NCI-H226 (cell line): ENCODE measurements around the gene CXCL1.
A peak's percentile ranks its signal among the peaks of the same experiment; 100 is the strongest.

Source experiments
- DNase-seq: peaks from one replicate; pipeline ENCODE4 v3.0.0-alpha.2; 2015

Gene CXCL1

DNA sequence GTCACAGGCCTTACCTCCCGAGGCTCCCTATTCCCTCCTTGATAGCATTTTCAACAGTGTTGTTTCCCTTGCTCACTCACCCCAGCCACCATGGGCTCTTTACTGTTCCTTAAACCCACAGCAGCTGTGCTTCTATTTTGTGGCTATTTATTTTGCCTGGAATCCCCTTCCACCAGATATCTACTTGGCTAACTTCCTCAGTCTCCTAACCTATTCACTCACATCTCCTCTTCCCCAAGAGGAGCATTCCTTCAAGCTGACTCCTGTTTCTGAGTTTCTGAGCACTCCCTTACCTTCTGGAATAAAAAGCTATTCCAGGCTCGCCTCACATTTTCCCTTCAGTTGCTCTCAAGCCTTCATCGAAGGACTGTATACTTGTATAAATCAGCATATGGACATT, 50.5 kb downstream of the CXCL1 start:
- DNase-seq, result peak; percentile 73
